Activated naive CD4-positive, alpha-beta T cell treated with anti-CD3 and anti-CD28 coated beads for 36 hours (primary cell): ENCODE data around the gene AKR1B1. TPM values are rescaled to one million over a fixed set of nuclear protein-coding genes. Genes with fewer than 3 reads are reported as not detected.

Experiments
- CTCF ChIA-PET: fragments of 350-600 bp; sonication (Branson Sonifier 250); formaldehyde crosslinking; loops from one replicate; lab custom pipeline; 2021; ENCODE audit warnings: antibody characterized with exemption; lab: Charles Lee
- DNase-seq: peaks from one replicate; pipeline ENCODE4 v3.0.0-alpha.2; 2020
- H3K27ac Mint-ChIP-seq: one replicate; pipeline ENCODE4 v1.8.0; 2021; ENCODE audit warnings: mild to moderate bottlenecking, mixed read lengths
- H3K27me3 Mint-ChIP-seq: one replicate; pipeline ENCODE4 v1.8.0; 2021; ENCODE audit warnings: low read depth, mixed read lengths
- H3K36me3 Mint-ChIP-seq: one replicate; pipeline ENCODE4 v1.8.0; 2021; ENCODE audit warnings: low read depth, mixed read lengths
- H3K4me1 Mint-ChIP-seq: one replicate; pipeline ENCODE4 v1.8.0; 2021; ENCODE audit warnings: low read depth, mixed read lengths
- H3K4me3 Mint-ChIP-seq: one replicate; pipeline ENCODE4 v1.8.0; 2021; ENCODE audit warnings: mild to moderate bottlenecking, moderate library complexity, mixed read lengths
- H3K9me3 Mint-ChIP-seq: one replicate; pipeline ENCODE4 v1.8.0; 2021; ENCODE audit warnings: mixed read lengths
- intact Hi-C: fragments of 100-400 bp; cut with micrococcal nuclease; formaldehyde crosslinking; loops from one replicate; pipeline ENCODE4 v1.15.1; 2023
- total RNA-seq, 2 experiments: library from RNA; stranded (reverse); gene quantifications; one replicate each; pipeline ENCODE4 v1.2.3, GENCODE V29; 2021

The AKR1B1 gene
- total RNA-seq, 2 experiments from 2014 or later = 103 to 107 TPM

DNA sequence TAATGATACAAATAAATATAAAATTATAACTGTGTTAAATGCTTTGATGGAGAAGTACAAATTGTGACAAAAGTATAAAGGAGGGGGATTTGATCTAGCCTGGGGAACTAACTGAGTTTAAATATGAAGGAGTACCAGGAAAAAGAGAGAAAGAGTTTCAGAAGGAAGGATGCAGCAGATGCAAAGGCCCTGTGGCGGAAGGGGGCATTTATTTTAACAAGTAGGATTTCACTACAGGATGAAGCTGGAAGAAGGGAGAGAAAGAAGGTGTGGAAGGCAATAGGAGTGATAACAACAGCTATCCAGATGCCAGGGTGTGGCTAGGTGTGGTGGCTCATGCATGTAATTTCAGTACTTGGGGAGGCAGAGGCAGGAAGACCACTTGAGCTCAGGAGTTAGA lies 55.8 kb downstream of the AKR1B1 start:
- H3K4me1 Mint-ChIP-seq = no peaks in the 10 kb centered on the region
- no peak overlapping the region for H3K27ac Mint-ChIP-seq
- peaks cover 10% of the 10 kb centered on the region for H3K27me3 Mint-ChIP-seq
- no peak for DNase-seq
- intact Hi-C loops = no loop called here
- H3K9me3 Mint-ChIP-seq = no peaks in the 10 kb centered on the region
- CTCF ChIA-PET = interaction anchor here (1.2 to 1.4 kb wide), 2 partner anchors 26 to 145 kb away, joined by 3 to 6 read pairs; partner anchors contain the start of gene AKR1B15
- no peak overlapping the region for H3K4me3 Mint-ChIP-seq
- no peaks in the 10 kb centered on the region for H3K36me3 Mint-ChIP-seq

- H3K9me3 Mint-ChIP-seq = no peaks in the 10 kb centered on the region
Observed at GRCh38 chr7:134400859-134401258, 58.0 kb downstream of the AKR1B1 start.

DNA sequence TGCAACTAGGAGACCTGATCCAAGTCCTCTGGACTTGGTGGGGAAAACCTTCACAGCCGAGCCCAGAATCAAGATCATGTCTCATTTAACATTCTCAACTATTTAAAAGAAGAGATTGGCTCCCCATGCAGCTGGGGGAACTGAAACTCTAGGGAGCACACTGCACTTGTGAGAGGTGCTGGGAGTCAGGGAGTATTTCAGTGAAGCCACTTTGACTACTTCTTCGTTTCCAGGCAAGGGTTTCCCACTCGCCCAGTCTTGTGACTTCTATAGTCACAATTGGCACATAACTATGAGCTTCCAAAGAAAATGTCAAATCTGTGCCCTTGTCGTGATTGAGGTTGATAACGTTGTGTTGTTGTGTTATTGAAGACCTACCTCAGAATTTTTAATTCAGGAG lies 62.9 kb downstream of the AKR1B1 start:
- no peak overlapping the region for H3K27ac Mint-ChIP-seq
- H3K4me1 Mint-ChIP-seq = no peaks in the 10 kb centered on the region
- no peaks in the 10 kb centered on the region for H3K36me3 Mint-ChIP-seq
- no peak for DNase-seq
- H3K4me3 Mint-ChIP-seq = no peak overlapping the region
- CTCF ChIA-PET = no interaction called here
- no peaks in the 10 kb centered on the region for H3K9me3 Mint-ChIP-seq
- intact Hi-C loops = no loop called here
- peaks cover 7% of the 10 kb centered on the region for H3K27me3 Mint-ChIP-seq

More at GRCh38 chr7:134400859-134401258, 58.0 kb downstream of the AKR1B1 start:
- intact Hi-C loops = no loop called here
- CTCF ChIA-PET = no interaction called here
- Mint-ChIP-seq H3K4me3 (no peak overlapping the region), H3K27ac (no peak overlapping the region), H3K27me3 (peaks cover 10% of the 10 kb centered on the region), H3K4me1 (no peaks in the 10 kb centered on the region), H3K36me3 (no peaks in the 10 kb centered on the region)
- DNase-seq = no peak

DNA sequence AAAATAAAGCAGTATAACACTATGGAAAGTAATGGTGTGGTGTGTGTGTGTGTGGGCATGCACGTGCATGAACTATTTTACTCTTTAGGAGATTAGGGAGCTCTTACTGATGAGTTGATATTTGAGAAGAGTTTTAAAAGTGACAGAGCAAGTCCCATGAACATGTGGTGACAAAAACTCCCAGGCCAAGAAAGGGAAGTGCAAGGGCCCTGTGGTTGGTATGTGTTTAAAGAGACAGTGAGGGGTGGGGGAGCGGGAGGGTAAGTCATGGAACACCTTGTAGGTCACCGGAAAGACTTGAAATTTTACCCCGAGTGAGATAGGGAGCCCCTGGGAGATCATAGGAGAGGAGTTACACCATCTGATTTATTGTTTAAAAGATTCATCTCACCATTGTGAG lies 63.3 kb downstream of the AKR1B1 start:
- no peak for DNase-seq
- intact Hi-C loops = no loop called here
- Mint-ChIP-seq H3K4me3 (no peak overlapping the region), H3K4me1 (no peaks in the 10 kb centered on the region), H3K9me3 (no peaks in the 10 kb centered on the region), H3K36me3 (no peaks in the 10 kb centered on the region), H3K27me3 (peaks cover 7% of the 10 kb centered on the region), H3K27ac (no peak overlapping the region)
- CTCF ChIA-PET = no interaction called here

DNA sequence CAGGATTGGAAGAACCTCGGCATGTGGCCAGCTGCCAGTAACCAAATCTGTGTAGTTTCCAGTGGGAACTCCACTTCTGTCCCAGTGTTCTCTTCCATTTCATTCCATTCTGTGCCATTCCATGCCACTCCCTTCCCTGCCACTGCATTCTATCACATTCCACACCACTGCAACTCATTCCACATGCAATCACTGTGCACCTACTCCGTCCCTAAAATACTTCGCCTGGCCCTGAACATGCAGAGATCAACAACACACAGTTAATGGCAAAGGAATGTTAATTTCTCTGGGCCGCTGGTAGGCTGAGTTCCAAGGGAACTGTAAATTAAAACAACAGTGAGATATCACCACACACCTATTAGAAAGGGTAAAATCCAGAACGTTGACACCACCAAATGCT lies 64.8 kb downstream of the AKR1B1 start:
- Mint-ChIP-seq H3K4me3 (no peak overlapping the region), H3K27ac (no peak overlapping the region), H3K36me3 (no peaks in the 10 kb centered on the region), H3K4me1 (no peaks in the 10 kb centered on the region), H3K9me3 (no peaks in the 10 kb centered on the region), H3K27me3 (peaks cover 7% of the 10 kb centered on the region)
- CTCF ChIA-PET = interaction anchor here (0.9 kb wide), 1 partner anchor 11 kb away, joined by 4 read pairs; no protein-coding TSS in a partner anchor
- no peak for DNase-seq
- intact Hi-C loops = no loop called here

Other genes starting within 250 kb of the AKR1B1 start
- gene SLC35B4, start 142.2 kb downstream of the AKR1B1 start, total RNA-seq = 10 to 100 TPM in 1 of 2 experiments, 1 to 10 TPM in 1; 7.9 to 10.3 TPM
- not detected for gene AKR1B10, start 68.5 kb upstream of the AKR1B1 start, total RNA-seq
- gene AKR1B15, start 90.0 kb upstream of the AKR1B1 start, total RNA-seq = not detected
- gene BPGM, start 187.8 kb upstream of the AKR1B1 start, total RNA-seq = 10 to 100 TPM; 13.9 to 14.2 TPM